Inflammatory macrophage treated with lipopolysaccharide for 1 hour (primary cell): Measurements from ENCODE around the gene CHN2.

Experiments used
- DNase-seq, 2 donors: peaks; one replicate each; pipeline ENCODE4 v3.0.0-alpha.2; 2020 to 2022

The CHN2 gene

GRCh38 chr7:29479301-29480200, 285.0 kb downstream of the CHN2 start:
- no peak for DNase-seq

- DNase-seq, result no peak
Observed at GRCh38 chr7:29480451-29480850, 285.9 kb downstream of the CHN2 start.

DNA sequence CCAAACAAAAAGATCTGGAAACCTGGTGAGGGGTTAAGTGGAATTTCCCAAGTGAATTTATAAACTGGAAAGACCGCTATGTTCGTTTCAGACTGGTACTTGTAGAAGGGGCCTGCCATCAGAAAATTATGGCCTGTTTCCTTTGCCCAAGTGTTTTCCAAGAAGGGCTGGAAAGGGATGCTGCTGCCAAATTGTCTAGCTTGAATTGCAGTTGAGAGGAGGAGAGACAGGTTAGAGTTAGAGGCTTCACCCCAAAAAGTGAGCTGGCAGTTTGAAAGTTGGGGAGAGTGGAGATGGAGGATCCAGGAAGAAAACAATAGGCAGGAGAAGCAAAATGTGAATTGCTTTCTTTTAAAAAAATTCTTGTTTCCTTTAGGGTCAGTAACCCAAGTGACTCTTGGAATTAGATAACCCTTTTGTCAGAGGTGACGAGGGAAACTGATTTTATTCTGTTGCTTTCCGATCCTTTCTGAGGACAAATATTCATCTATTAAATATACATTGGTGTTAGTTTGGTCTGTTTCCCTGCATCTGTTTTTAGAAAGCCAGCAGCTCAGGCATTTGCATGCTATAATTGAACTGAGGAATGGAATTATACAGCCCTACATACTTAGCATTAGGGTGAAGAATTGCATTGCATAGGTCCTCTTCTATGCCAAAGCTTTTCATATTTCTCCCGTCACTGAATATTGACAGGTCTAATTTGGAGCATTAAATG, 286.5 kb downstream of the CHN2 start:
- DNase-seq, result no peak

DNA sequence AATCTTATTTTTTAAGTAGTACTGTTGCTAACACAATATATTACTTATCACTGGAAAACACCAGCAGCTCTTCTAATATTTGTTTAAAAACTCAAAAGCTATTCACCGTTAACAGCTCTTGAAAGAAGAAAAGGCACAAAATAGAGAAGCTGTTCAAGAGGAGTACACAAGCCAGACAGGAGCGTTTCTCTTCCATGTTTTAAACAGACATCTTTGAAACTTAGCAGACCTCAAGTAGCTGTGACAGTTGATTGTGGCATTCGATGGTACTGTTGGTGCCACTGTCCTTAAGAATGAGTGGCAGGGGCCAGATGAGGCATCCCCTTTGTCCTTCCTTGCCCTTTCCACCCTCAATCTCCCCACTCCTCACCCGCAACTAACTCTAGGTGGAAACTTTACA, 287.5 kb downstream of the CHN2 start:
- DNase-seq, result no peak

DNA sequence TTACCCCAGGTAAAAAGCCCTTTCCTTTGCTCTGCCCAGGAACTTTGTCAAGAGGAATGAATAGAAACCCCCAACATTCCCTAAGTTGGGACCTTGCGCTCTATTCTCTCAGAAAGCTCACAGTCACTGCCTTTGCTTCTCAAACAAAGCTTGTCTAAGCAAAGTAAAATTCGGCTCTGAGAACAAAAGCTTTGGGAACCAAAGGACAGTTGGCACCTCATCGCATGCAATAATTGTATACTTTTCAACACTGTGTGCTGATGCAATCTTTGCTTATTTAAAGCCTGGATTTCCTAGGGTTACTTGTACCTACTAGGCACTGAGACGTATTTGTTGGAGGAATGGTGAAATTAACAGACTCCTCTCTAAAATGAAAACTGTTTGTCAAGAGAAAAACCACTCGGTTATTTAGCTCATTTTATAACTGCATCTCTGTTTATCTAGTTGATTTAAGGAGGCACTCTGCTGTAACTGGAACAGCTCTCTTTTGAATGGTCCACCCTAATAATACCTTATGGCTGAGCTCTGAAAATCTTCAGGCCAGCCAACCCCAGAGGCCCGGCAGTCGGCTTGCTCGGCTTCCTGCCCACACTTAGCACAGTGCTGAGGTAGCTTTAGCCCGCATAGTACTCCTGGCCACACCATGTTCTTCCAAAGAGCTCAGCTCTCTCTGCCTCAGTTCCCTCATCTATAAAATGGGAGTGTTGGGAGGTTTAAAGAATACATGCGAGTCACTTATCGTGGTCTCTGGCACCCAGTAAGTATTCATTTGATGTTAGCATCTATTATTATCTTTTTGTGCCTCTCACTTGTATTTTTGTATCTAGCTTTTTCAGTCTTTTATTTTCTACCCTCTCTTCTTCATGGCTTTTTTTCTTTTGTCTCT, 288.9 kb downstream of the CHN2 start:
- DNase-seq, result no peak

GRCh38 chr7:29484280-29484679, 289.7 kb downstream of the CHN2 start:
- DNase-seq, result no peak

- peak; percentile 13 to 20 for DNase-seq
Observed at GRCh38 chr7:29485339-29486190, 291.0 kb downstream of the CHN2 start.

DNA sequence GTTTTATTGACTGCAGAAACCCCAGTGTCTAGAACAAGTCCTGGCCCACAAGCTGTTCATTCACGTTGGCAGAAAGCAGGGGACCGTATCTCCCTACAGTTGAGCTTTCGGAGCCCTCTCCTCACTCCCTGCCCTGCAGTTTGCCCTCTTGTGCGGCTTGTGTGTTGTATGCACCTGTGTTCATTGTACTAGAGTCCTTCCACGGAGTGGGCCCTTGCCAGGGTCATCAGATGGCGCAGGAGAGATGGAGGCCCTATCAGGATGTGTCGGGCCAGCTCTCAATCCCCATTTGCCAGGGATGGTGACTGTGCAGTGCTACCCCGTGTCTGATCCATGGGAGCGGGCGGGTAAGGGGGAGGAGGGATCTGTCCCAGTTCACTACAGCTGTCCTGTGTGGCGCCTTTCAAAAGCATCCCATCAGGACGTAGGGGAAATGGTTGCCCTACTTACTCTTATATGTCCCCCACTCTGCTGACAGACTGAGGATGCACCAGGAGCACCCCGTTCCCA, 291.7 kb downstream of the CHN2 start:
- DNase-seq, result no peak

DNA sequence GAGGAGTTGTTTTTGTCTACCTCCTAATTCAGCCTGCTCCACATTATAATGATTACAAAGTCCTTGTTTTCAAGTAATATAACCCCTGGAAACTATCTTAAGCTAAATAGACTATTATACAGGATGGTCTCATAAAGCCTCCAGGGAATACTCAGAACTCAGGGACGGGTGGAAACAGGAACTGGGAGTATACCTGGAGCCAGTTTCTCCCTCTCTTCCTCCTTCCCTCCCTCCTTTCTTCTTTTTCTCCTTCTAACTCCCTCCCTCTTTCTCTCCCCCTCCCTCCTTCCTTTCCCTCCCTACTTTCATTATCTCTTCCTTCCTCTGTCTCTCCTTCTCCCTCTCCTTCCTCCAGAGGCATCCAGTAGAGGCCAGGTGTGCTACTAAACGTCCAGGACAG, 292.8 kb downstream of the CHN2 start:
- DNase-seq, result no peak

DNA sequence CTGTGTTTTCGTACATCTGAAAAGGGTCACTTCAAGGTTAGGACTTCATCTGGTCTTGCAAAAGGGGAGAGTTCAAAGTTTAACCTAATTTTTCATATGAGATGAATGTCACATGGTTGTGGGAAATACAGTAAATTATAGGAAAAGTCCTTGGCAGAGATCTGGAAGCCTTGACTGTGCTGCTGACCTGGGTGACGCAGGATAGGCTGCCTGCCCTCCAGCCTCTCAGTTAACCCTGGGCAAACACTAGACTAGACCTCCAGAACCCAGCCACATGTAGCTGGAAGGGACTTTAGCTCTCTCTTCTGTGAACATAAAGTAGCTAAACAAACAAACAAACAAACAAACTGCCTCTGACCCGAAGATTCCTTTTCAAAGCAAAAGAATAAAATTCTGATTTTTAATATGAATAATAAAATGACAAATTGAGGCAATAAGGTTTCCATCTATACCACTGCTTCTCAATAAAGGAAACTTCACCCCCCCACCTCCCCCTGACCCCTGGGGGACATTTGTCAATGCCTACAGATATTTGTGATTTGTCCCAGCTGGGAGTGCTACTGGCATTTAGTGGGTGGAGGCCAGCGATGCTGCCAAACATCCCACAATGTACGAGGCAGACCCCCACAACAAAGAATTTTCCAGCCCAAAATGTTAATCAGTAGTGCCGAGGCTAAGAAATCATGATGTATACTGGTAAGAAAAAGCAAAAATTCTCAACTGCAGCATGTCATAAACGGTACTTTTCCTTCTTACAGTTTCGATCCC, 293.8 kb downstream of the CHN2 start:
- DNase-seq, result no peak

DNA sequence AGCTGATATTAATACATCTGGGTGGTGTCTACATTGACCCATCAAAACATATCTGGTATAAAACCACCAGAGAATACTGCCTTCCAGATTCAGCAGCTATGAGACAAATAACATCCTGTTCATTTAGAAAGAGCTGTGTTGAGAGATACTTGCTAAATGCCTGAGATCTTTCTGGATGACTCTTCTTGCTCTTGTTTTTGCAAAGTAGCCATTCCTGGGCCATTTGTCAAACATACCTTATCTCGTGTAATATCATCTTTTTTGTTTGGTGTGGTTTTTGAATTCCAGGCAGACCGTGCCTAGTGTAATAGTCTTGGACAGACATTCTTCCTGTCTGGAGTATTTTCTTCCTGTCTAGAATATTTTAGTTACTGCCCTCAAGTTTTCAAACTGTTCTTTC, 294.4 kb downstream of the CHN2 start:
- no peak for DNase-seq

- DNase-seq, result no peak
Observed at GRCh38 chr7:29490094-29490607, 295.6 kb downstream of the CHN2 start.

GRCh38 chr7:29494350-29494749, 299.8 kb downstream of the CHN2 start:
- DNase-seq, result no peak

DNA sequence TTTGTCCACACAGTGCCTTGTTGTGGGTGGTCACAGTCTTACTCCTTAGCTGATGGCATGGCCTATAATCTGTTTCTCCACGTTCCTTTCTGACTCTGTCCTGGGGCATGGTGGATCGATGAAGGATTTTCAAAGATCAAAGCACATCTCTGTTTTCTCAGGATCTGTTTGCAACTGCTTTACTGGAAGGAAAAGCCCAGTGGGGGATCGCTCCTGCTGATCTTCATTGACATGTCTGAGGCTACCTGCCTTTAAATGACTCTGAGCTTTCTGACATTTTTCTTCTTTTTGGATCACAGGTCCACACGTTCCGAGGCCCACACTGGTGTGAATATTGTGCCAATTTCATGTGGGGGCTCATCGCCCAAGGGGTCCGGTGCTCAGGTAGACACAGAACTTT, 301.1 kb downstream of the CHN2 start:
- DNase-seq, result no peak

- no peak for DNase-seq
Observed at GRCh38 chr7:29496355-29497020, 301.9 kb downstream of the CHN2 start.

GRCh38 chr7:29499932-29500331, 305.4 kb downstream of the CHN2 start:
- no peak for DNase-seq

DNA sequence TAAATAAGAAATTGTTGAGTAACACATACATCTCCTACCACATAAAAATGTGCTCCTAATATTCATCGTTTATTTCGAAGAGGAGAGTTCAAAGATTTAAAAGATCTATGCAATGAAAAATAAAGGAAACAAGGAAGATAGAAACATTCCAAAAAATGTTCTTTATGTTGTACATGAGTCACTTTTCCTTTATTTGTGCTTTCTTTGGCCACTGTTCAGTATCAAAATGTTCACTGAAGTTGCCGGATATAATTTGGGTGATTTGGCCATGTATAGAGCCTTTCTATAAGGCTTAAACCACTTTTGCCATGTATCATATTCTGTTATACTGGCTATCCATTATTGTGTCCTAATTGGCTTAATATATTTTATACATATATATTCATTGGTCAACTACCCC, 306.1 kb downstream of the CHN2 start:
- DNase-seq, result no peak

DNA sequence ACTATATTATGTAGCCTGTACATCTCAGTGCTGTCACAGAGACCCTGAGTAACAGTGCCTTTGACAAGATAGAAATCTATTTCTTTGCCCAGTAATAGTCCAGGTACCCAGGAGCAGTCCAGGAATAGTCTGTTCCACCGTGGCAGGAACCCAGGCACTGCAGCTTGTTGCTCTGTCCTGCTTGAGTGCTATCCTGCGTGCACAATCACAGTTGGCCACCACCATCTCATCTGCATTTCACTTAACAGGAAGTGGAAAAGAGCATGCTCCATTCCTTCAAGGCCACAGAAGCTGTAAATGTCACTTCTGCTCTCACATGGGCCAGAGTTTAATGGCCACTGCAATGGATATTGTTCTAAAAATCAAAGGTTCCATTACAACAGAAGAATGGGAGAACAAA, 307.6 kb downstream of the CHN2 start:
- DNase-seq, result no peak

- no peak for DNase-seq
Observed at GRCh38 chr7:29505931-29506330, 311.4 kb downstream of the CHN2 start.

- DNase-seq, result no peak
Observed at GRCh38 chr7:29508608-29509007, 314.0 kb downstream of the CHN2 start.
